Heart left ventricle (tissue), 16 donors: ENCODE results near the gene TEX2. TPM values are rescaled to one million over a fixed set of nuclear protein-coding genes. Genes with fewer than 3 reads are reported as not detected.

Source experiments
- ATAC-seq, 4 donors: fragments of 200-7000 bp; cut with Tn5 transposase; one replicate each; pipeline ENCODE4 v1.9.1; 2020 to 2022; ENCODE audit warnings: moderate library complexity in 4 of 4, mild to moderate bottlenecking in 3 of 4, moderate number of reproducible peaks in 1 of 4
- DNase-seq, 5 donors: peaks; one replicate each; pipeline ENCODE4 v3.0.0-alpha.2; 2020
- H3K27ac ChIP-seq, 12 donors: fragments of 200-600 bp; sonication (generic) in 4 of 12; one replicate each; pipeline versions ENCODE4 v1.5.0 to v1.8.0; 2016 to 2022; ENCODE audit warnings: mild to moderate bottlenecking in 2 of 12
- H3K27me3 ChIP-seq, 9 donors: fragments of 200-600 bp; sonication (generic) in 2 of 9; one replicate each; pipeline versions ENCODE4 v1.5.1 to v1.8.0; 2016 to 2022; ENCODE audit warnings: mild to moderate bottlenecking in 3 of 9
- H3K36me3 ChIP-seq, 9 donors: fragments of 200-600 bp; sonication (generic) in 2 of 9; one replicate each; pipeline versions ENCODE4 v1.5.0 to v1.8.0; 2018 to 2022; ENCODE audit warnings: mild to moderate bottlenecking in 2 of 9
- H3K4me1 ChIP-seq, 12 donors: fragments of 200-600 bp; sonication (generic) in 4 of 12; one replicate each; pipeline versions ENCODE4 v1.5.0 to v1.8.0; 2016 to 2022; ENCODE audit warnings: mild to moderate bottlenecking in 3 of 12
- H3K4me3 ChIP-seq, 12 donors: fragments of 200-600 bp; sonication (generic) in 4 of 12; one replicate each; pipeline versions ENCODE4 v1.5.0 to v1.8.0; 2017 to 2022; ENCODE audit warnings: mild to moderate bottlenecking in 9 of 12, moderate library complexity in 4 of 12
- H3K9me3 ChIP-seq, 12 donors: fragments of 200-600 bp; sonication (generic) in 4 of 12; one replicate each; pipeline versions ENCODE4 v1.5.0 to v1.8.0; 2016 to 2022; ENCODE audit warnings: mild to moderate bottlenecking in 1 of 12
- CTCF ChIP-seq, 12 donors: fragments of 200-600 bp; sonication (generic) in 4 of 12; IDR thresholded peaks; one replicate each; pipeline versions ENCODE4 v1.5.0 to v1.8.0; 2018 to 2022; ENCODE audit warnings: antibody characterized with exemption in 12 of 12, mild to moderate bottlenecking in 5 of 12
- POLR2A ChIP-seq, 2 donors: fragments of 450-650 bp; IDR thresholded peaks; one replicate each; pipeline ENCODE4 v1.6.1; 2017; ENCODE audit warnings: antibody characterized with exemption in 2 of 2, mild to moderate bottlenecking in 2 of 2, moderate library complexity in 2 of 2
- WGBS, 4 donors: extraction: QIAGEN DNeasy Blood & Tissue Kit in 2 of 4; methylation state at CpG; one replicate each; pipeline versions ENCODE4 v1.1.5 to v1.1.7; 2013 to 2018; 5-methylcytosine and 5-hydroxymethylcytosine counted together
- intact Hi-C, 10 donors: fragments of 100-400 bp; cut with DNase I; formaldehyde crosslinking; loops; one replicate each; pipeline versions ENCODE4 v1.11.1 to v1.14.2; 2022
- polyA plus RNA-seq, 2 donors: library from polyadenylated mRNA; stranded (reverse); fragments of 200-250 nt; gene quantifications; one replicate each; pipeline ENCODE4 v1.2.3, GENCODE V29; 2013
- total RNA-seq, 9 donors: library from RNA; depleted of rRNA in 2 of 9; stranded (reverse); fragments of >200 nt in 2 of 9; fragmentation: NEBNext Ultra II Directional in 3 of 9; extraction: Animal tissue kit (Norgen Biotek cat#: 25700) in 3 of 9; gene quantifications; one replicate each; pipeline versions ENCODE4 v1.1.0 to v1.2.4, GENCODE V29; 2016 to 2023
- donor health status: ischemic (EF 13 %, LVEDD 7.1; RV severe dilation, severe dysfunction).
- donor health status: healthy with polysubstance abuse.
- donor health status: DM: no; HTN: yes; CAD: no.
- donor health status: DM: no; HTN: no; CAD: no.
- donor health status: ischemic (EF 25% LVEDD 6.9; RV normal size, moderate dysfunction).
- donor health status: ischemic (EF 25% LVEDD 5.7; RV mildly dilated, moderate dysfunction).
- donor health status: healthy.
- donor health status: DM: yes; HTN: yes; CAD: no.
- donor health status: ischemic (EF 35%, LVEDD 5.7; RV mildly dilated, moderate dysfunction).
- donor health status: nonischemic (EF 11% LVEDD 7.7; RV severe dilation, severe dysfunction).
- donor health status: DM: yes; HTN: yes; CAD: no.
- donor health status: PGD.
- donor health status: ischemic (EF 29% LVEDD 5.4; RV normal size, mild dysfunction).
- donor health status: nonischemic (EF 23%, LVEDD 6.1; RV moderate dilation, normal function).

Gene TEX2
- total and polyA plus RNA-seq, 11 donors: 16.8 to 55.8 (median 50.5) TPM

GRCh38 chr17:64253470-64253869, 9.6 kb downstream of the TEX2 start:
- no peak overlapping the region for H3K4me3 ChIP-seq
- H3K36me3 ChIP-seq: no peaks in the 10 kb centered on the region
- no peaks in the 10 kb centered on the region for H3K27me3 ChIP-seq
- TF ChIP-seq POLR2A (IDR thresholded peaks at IDR 0.05): no peak
- TF ChIP-seq CTCF (IDR thresholded peaks at IDR 0.05): no peak
- H3K27ac ChIP-seq: no peak overlapping the region
- 73 to 80% (median 77%) methylated on average over 5 of the region's 5 CpGs for WGBS, 4 donors
- H3K9me3 ChIP-seq: no peaks in the 10 kb centered on the region
- H3K4me1 ChIP-seq: peaks cover 0 to 60% (median 19%) of the 10 kb centered on the region in 12 donors
- ATAC-seq: no peak
- intact Hi-C loops: no loop called here
- DNase-seq: no peak

GRCh38 chr17:64252831-64253230, 10.2 kb downstream of the TEX2 start:
- WGBS, 4 donors: 89 to 98% (median 94%) methylated on average over 1 of the region's 1 CpG
- H3K4me3 ChIP-seq: no peak overlapping the region
- DNase-seq: no peak

GRCh38 chr17:64250233-64250835, 12.7 kb downstream of the TEX2 start:
- Histone ChIP-seq H3K4me3 (no peak overlapping the region), H3K36me3 (no peaks in the 10 kb centered on the region), H3K4me1 (peaks cover 0 to 50% (median 4%) of the 10 kb centered on the region in 12 donors), H3K27ac (no peak overlapping the region), H3K9me3 (no peaks in the 10 kb centered on the region), H3K27me3 (no peaks in the 10 kb centered on the region)
- 80 to 84% (median 82%) methylated on average over 4 of the region's 4 CpGs for WGBS, 4 donors
- TF ChIP-seq CTCF (IDR thresholded peaks at IDR 0.05) (no peak), POLR2A (IDR thresholded peaks at IDR 0.05) (no peak)
- DNase-seq (no peak), ATAC-seq (peak in 1 of 4 donors; percentile 46)
- intact Hi-C loops: no loop called here

More at GRCh38 chr17:64252831-64253230, 10.2 kb downstream of the TEX2 start:
- peaks cover 0 to 66% (median 19%) of the 10 kb centered on the region in 12 donors for H3K4me1 ChIP-seq
- no peak for ATAC-seq
- H3K36me3 ChIP-seq: no peaks in the 10 kb centered on the region
- H3K27ac ChIP-seq: no peak overlapping the region
- intact Hi-C loops: no loop called here
- TF ChIP-seq POLR2A (IDR thresholded peaks at IDR 0.05) (no peak), CTCF (IDR thresholded peaks at IDR 0.05) (no peak)
- no peaks in the 10 kb centered on the region for H3K27me3 ChIP-seq
- no peaks in the 10 kb centered on the region for H3K9me3 ChIP-seq

GRCh38 chr17:64247836-64248235, 15.2 kb downstream of the TEX2 start:
- Histone ChIP-seq H3K4me1 (peaks cover 2 to 52% (median 8%) of the 10 kb centered on the region in 12 donors), H3K9me3 (no peaks in the 10 kb centered on the region), H3K4me3 (no peak overlapping the region), H3K36me3 (no peaks in the 10 kb centered on the region), H3K27ac (no peak overlapping the region), H3K27me3 (no peaks in the 10 kb centered on the region)
- ATAC-seq (no peak), DNase-seq (no peak)
- TF ChIP-seq CTCF (IDR thresholded peaks at IDR 0.05) (no peak), POLR2A (IDR thresholded peaks at IDR 0.05) (no peak)
- WGBS, 4 donors: 68 to 79% (median 74%) methylated on average over 1 of the region's 1 CpG
- intact Hi-C loops: no loop called here
